HepG2 (cell line): ENCODE results near the gene KLF15. TPM values are rescaled to one million over a fixed set of nuclear protein-coding genes. Genes with fewer than 3 reads are reported as not detected.

ENCODE experiments used
- ATF4 ChIP-seq, 2 experiments: fragments of 450-650 bp in 1 of 2; sonication (generic) in 1 of 2; formaldehyde crosslinking; IDR thresholded peaks; 2 replicates each; pipeline versions ENCODE4 v1.5.0 to v1.8.0; 2020 to 2022; ENCODE audit warnings: mild to moderate bottlenecking in 1 of 2, missing genetic modification reagents in 1 of 2
- ATRX ChIP-seq: sonication (generic); formaldehyde crosslinking; IDR thresholded peaks from 2 replicates; pipeline ENCODE4 v1.4.0; 2020; ENCODE audit warnings: missing genetic modification reagents, borderline replicate concordance
- CEBPB ChIP-seq: IDR thresholded peaks from 2 replicates; pipeline ENCODE4 v1.6.1; 2011; ENCODE audit warnings: low read depth, low read length, improper control_type of control experiment, borderline replicate concordance
- CEBPG ChIP-seq: IDR thresholded peaks from 2 replicates; pipeline ENCODE4 v1.6.1; 2016
- FOXP1 ChIP-seq, 2 experiments: fragments of 450-650 bp in 1 of 2; IDR thresholded peaks; 2 replicates each; pipeline ENCODE4 v1.6.1; 2017 to 2018; ENCODE audit warnings: antibody characterized with exemption in 1 of 2
- GATAD2A ChIP-seq: IDR thresholded peaks from 2 replicates; pipeline ENCODE4 v1.6.1; 2016
- HDAC6 ChIP-seq: fragments of 200-600 bp; sonication (generic); IDR thresholded peaks from 2 replicates; pipeline ENCODE4 v1.7.0; 2017; ENCODE audit warnings: mild to moderate bottlenecking, antibody characterized with exemption, low read length, low read depth
- KDM2A ChIP-seq: sonication (generic); formaldehyde crosslinking; IDR thresholded peaks from 2 replicates; pipeline ENCODE4 v1.4.0; 2020; ENCODE audit warnings: low read depth, missing genetic modification reagents, borderline replicate concordance
- MAFF ChIP-seq: IDR thresholded peaks from 2 replicates; pipeline ENCODE4 v1.6.1; 2011; ENCODE audit warnings: low read depth, low read length, improper control_type of control experiment
- MIER3 ChIP-seq: IDR thresholded peaks from 2 replicates; pipeline ENCODE4 v1.6.1; 2016; ENCODE audit warnings: missing compliant biosample characterization, borderline replicate concordance
- NFYC ChIP-seq: IDR thresholded peaks from 2 replicates; pipeline ENCODE4 v1.6.1; 2016; ENCODE audit warnings: missing genetic modification reagents, missing compliant biosample characterization
- NR2F2 ChIP-seq: IDR thresholded peaks from 2 replicates; pipeline ENCODE4 v1.6.1; 2012; ENCODE audit warnings: low read depth, inconsistent platforms, borderline replicate concordance
- RXRA ChIP-seq: sonication (generic); formaldehyde crosslinking; IDR thresholded peaks from 2 replicates; pipeline ENCODE4 v1.5.1; 2020; ENCODE audit warnings: missing genetic modification reagents
- SALL1 ChIP-seq: sonication (generic); formaldehyde crosslinking; IDR thresholded peaks from 2 replicates; pipeline ENCODE4 v1.8.0; 2022; ENCODE audit warnings: mild to moderate bottlenecking, missing genetic modification reagents
- SKIL ChIP-seq: sonication (generic); formaldehyde crosslinking; IDR thresholded peaks from 2 replicates; pipeline ENCODE4 v1.8.0; 2022; ENCODE audit warnings: missing genetic modification reagents, mild to moderate bottlenecking, moderate library complexity, borderline replicate concordance
- ZNF101 ChIP-seq: sonication (generic); formaldehyde crosslinking; IDR thresholded peaks from 2 replicates; pipeline ENCODE4 v1.4.0; 2020; ENCODE audit warnings: mild to moderate bottlenecking, low read depth, missing genetic modification reagents, borderline replicate concordance
- ZNF30 ChIP-seq: sonication (generic); formaldehyde crosslinking; IDR thresholded peaks from 2 replicates; pipeline ENCODE4 v1.5.0; 2020; ENCODE audit warnings: mild to moderate bottlenecking, missing genetic modification reagents
- ZNF670 ChIP-seq: sonication (generic); formaldehyde crosslinking; IDR thresholded peaks from 2 replicates; pipeline ENCODE4 v1.8.0; 2022; ENCODE audit warnings: mild to moderate bottlenecking, missing genetic modification reagents, borderline replicate concordance
- ZNF781 ChIP-seq: sonication (generic); formaldehyde crosslinking; IDR thresholded peaks from 2 replicates; pipeline ENCODE4 v1.5.1; 2020; ENCODE audit warnings: borderline replicate concordance, mild to moderate bottlenecking, missing genetic modification reagents; ENCODE audit errors: not compliant biosample characterization
- ZNF879 ChIP-seq: sonication (generic); formaldehyde crosslinking; IDR thresholded peaks from 2 replicates; pipeline ENCODE4 v1.8.1; 2023; ENCODE audit warnings: missing genetic modification reagents
- polyA plus RNA-seq, 8 experiments: library from polyadenylated mRNA; depleted of rRNA in 3 of 8; stranded (reverse) in 7 of 8; unstranded in 1 of 8; fragments of >200 nt; fragmentation: Illumina TruSeq in 4 of 8; extraction: Trizol in 4 of 8; gene quantifications; 2 replicates each; pipeline versions ENCODE4 v1.2.1 to v1.2.3, GENCODE V29; 2011 to 2016; ENCODE audit warnings: low read depth in 4 of 8, missing spikeins in 1 of 8, mixed read lengths in 1 of 8; ENCODE audit not compliant: insufficient read depth in 1 of 8
- total RNA-seq, 5 experiments: library from RNA; depleted of rRNA; stranded (reverse); fragments of >200 nt; fragmentation: Illumina TruSeq; extraction: Trizol; gene quantifications; 2 replicates each; pipeline ENCODE4 v1.2.3, GENCODE V29; 2016; ENCODE audit warnings: low read depth in 1 of 5
- TF ChIP-seq, protein P1 (sequence below): sonication (generic); formaldehyde crosslinking; IDR thresholded peaks from 2 replicates; pipeline ENCODE4 v1.5.1; 2020; ENCODE audit warnings: mild to moderate bottlenecking, missing genetic modification reagents, moderate library complexity

KLF15 gene
- total and polyA plus RNA-seq, 2 of the 13 experiments (the other 11 are each of a cell fraction or from before 2014, with no cell fraction given) = 7.1 to 7.8 TPM

DNA sequence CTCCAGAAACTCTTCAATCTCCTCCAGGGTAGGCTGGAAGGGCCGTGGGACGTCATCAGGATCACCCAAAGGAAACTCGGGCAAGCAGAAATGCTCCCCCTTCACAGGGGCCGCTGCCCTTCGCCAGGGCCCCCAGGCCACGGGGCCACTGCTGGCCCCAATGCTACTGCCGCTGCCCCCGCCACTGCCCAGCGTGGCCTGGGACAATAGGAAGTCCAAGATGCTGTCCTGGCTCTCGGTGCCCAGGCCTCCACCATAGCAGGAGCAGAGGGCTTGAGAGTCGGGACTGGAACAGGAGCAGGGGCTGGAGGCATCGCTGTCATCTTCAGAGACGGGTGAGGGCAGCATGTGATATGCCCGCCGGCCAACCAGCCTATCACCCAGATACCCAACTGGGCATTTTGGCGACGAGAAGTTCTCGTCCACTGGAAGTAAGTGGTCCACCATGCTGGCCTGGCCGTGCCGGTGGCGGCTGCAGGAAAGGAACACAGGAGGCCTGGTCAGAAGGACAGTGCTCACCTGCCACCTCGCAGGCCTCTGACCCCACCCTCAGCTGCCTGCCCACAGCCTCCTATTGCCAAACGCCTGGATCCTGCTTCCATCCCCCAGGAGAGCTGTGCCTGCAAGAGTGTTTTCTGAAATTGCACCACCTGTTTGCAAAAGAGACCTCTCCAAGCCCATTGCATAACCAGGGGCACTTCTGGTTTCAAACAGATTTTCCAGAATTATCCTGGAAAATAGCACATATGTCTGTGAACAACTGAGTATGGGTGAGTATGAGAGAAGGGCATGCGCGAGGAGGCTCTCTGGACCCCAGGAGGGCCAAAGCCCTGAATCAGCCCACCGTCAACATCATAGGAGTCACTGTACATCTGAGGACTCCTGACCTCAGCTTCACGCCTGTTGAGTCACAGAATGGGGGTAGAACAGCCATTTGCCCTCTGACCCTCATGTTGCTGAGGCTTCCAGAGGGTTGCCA lies 4.4 kb downstream of the KLF15 start (continued):
- TF ChIP-seq ATF4 (CRISPR knock-in tag; IDR thresholded peaks at IDR 0.05) = peak in 1 of 2 experiments; percentile 57; a peak in 1 of 4 replicates
- peak; percentile 20; the same call in 1 of the 2 replicates for TF ChIP-seq RXRA
- TF ChIP-seq SKIL (CRISPR knock-in tag) = no peak
- TF ChIP-seq ZNF30 (CRISPR knock-in tag) = no peak
- 0 out of 2 replicates have a peak, but pooled peaks have one; percentile 42 for TF ChIP-seq ZNF879 (CRISPR knock-in tag)
- TF ChIP-seq NR2F2 = peak; percentile 68
- peak; percentile 56 for TF ChIP-seq CEBPG (CRISPR knock-in tag)
- TF ChIP-seq ZNF670 (CRISPR knock-in tag) = peak; percentile 28; the same call in 1 of the 2 replicates
- peak; percentile 20; the same call in 1 of the 2 replicates for TF ChIP-seq MIER3
- no peak for TF ChIP-seq HDAC6
- TF ChIP-seq GATAD2A (CRISPR knock-in tag) = peak; percentile 41
- TF ChIP-seq CEBPB = peak; percentile 84
- no peak for TF ChIP-seq ZNF101 (CRISPR knock-in tag)
- TF ChIP-seq MAFF = peak; percentile 41
- no peak for TF ChIP-seq NFYC (CRISPR knock-in tag)
- TF ChIP-seq ATRX (CRISPR knock-in tag) = no peak
- TF ChIP-seq FOXP1 (IDR thresholded peaks at IDR 0.05) = no peak
- 0 out of 2 replicates have a peak, but pooled peaks have one; percentile 7 for TF ChIP-seq FOXP1 (CRISPR knock-in tag; IDR thresholded peaks at IDR 0.05)
- TF ChIP-seq, protein P1, sequence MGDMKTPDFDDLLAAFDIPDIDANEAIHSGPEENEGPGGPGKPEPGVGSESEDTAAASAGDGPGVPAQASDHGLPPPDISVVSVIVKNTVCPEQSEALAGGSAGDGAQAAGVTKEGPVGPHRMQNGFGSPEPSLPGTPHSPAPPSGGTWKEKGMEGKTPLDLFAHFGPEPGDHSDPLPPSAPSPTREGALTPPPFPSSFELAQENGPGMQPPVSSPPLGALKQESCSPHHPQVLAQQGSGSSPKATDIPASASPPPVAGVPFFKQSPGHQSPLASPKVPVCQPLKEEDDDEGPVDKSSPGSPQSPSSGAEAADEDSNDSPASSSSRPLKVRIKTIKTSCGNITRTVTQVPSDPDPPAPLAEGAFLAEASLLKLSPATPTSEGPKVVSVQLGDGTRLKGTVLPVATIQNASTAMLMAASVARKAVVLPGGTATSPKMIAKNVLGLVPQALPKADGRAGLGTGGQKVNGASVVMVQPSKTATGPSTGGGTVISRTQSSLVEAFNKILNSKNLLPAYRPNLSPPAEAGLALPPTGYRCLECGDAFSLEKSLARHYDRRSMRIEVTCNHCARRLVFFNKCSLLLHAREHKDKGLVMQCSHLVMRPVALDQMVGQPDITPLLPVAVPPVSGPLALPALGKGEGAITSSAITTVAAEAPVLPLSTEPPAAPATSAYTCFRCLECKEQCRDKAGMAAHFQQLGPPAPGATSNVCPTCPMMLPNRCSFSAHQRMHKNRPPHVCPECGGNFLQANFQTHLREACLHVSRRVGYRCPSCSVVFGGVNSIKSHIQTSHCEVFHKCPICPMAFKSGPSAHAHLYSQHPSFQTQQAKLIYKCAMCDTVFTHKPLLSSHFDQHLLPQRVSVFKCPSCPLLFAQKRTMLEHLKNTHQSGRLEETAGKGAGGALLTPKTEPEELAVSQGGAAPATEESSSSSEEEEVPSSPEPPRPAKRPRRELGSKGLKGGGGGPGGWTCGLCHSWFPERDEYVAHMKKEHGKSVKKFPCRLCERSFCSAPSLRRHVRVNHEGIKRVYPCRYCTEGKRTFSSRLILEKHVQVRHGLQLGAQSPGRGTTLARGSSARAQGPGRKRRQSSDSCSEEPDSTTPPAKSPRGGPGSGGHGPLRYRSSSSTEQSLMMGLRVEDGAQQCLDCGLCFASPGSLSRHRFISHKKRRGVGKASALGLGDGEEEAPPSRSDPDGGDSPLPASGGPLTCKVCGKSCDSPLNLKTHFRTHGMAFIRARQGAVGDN = peak; percentile 54
- no peak for TF ChIP-seq ZNF781
- TF ChIP-seq KDM2A (CRISPR knock-in tag) = no peak; the same call in 1 of the 2 replicates
- peak; percentile 54 for TF ChIP-seq SALL1 (CRISPR knock-in tag)
